ENCODE results near the gene SETD9.

Gene SETD9

DNA sequence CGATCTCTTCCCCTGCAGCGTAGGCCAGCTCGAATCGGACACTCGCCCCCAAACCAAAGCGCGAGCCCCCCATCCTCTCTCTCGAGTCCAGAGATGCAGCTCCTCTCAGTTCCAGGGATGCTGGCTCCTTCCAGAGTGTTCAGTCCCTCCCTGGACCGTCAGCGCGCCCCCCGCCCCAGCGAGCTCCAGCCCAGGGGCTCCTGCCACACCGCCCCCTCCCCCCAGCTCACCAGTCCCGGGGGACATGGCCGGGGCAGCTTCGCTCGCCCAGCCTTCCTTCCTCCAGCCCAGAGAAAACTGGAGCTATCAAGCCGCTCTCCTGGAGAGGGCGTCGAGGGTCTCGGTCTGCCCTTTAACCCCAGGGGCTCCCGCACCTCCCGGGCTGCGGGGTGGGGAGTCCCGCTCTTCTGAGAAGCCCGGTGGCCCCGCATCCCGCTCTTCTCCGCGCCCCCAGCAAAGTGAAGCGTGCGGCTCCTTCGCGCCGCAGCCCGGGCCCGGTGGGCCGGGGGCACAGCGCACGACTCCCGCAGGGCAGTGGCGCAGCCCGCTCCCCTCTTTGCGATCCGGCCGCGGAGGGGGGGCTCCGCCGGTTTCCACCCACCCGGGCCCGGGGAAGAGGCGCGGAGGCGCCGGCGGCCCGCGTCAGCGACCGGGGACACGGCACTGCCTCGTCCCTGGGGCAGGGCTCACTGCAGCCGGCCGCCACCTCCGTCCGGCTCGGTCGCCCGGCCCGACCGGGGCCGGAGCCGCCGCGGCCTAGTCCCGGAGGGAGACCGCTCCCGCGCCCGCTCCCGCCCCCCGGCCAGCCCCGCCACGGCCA lies 41.9 kb downstream of the SETD9 start:
- Histone ChIP-seq H3K4me3 (ENCODE audit: low read length) (peak overlapping the region; percentile 53), H3K4me1 (ENCODE audit: insufficient read depth, low read length) (peaks cover 8% of the 10 kb centered on the region), H3K27me3 (ENCODE audit: insufficient read depth, low read length) (no peaks in the 10 kb centered on the region), H3K36me3 (ENCODE audit: insufficient read depth, low read length) (peaks cover 21% of the 10 kb centered on the region), H3K9me3 (ENCODE audit: low read length) (no peaks in the 10 kb centered on the region), H2AFZ (ENCODE audit: low read depth, low read length) (peak overlapping the region; percentile 57)

GRCh38 chr5:56951946-56952691 lies 42.7 kb downstream of the SETD9 start, which contains the start of gene MIER3:
Gene MIER3, minus strand, starts transcription at chr5:56952123. Its CDS starts 21 bp downstream, at chr5:56952102.
- peak within 1 kb of the TSS; percentile 70 for H2AFZ ChIP-seq (ENCODE audit: low read depth, low read length)
- no peaks in the 10 kb centered on the region for H3K9me3 ChIP-seq (ENCODE audit: low read length)
- no peaks in the 10 kb centered on the region for H3K27me3 ChIP-seq (ENCODE audit: insufficient read depth, low read length)
- peaks cover 13% of the 10 kb centered on the region for H3K36me3 ChIP-seq (ENCODE audit: insufficient read depth, low read length)
- peaks cover 8% of the 10 kb centered on the region for H3K4me1 ChIP-seq (ENCODE audit: insufficient read depth, low read length)
- H3K4me3 ChIP-seq (ENCODE audit: low read length): peak within 1 kb of the TSS; percentile 53

DNA sequence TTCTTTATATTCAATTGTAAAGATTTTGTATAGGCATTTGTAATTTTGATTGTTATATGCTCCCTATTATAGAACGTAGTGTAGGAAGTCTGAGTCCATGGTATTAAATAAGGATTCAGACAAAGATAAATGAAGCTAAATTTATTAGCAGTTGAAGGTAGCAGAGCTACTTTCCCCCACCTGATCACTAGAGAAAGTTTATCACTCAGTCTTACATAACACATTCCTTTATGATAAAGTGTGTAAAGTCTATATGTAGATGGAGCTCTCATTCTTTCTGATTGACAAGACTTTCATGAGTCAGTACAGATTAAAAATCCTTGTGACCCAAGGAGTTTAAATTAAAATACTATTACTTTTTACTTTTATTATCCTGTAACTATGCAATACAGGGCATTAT lies 44.9 kb downstream of the SETD9 start:
- Histone ChIP-seq H3K36me3 (ENCODE audit: insufficient read depth, low read length) (no peaks in the 10 kb centered on the region), H3K4me1 (ENCODE audit: insufficient read depth, low read length) (peaks cover 8% of the 10 kb centered on the region), H3K27me3 (ENCODE audit: insufficient read depth, low read length) (no peaks in the 10 kb centered on the region), H3K9me3 (ENCODE audit: low read length) (no peaks in the 10 kb centered on the region), H3K4me3 (ENCODE audit: low read length) (no peak overlapping the region), H2AFZ (ENCODE audit: low read depth, low read length) (no peak overlapping the region)

DNA sequence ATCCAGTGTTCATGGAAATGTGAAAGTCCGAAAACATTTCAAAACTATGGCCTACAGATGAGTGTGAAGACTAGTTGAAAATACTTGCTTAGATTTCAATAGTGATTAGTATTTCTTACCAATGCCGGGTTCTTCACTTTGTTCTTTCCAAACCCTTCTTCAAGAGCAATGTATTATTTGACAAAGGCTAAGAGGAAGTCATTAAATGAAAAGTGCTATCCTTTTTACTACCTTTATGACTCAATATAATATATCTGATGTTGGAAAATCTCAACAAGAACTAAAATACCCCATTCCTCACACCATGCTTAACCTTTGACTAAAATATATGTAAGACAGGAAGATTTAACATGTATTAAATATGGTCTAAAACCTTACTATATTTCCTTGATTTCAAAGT lies 49.2 kb downstream of the SETD9 start:
- Histone ChIP-seq H2AFZ (ENCODE audit: low read depth, low read length) (no peak overlapping the region), H3K27me3 (ENCODE audit: insufficient read depth, low read length) (peaks cover 4% of the 10 kb centered on the region), H3K4me1 (ENCODE audit: insufficient read depth, low read length) (no peaks in the 10 kb centered on the region), H3K36me3 (ENCODE audit: insufficient read depth, low read length) (no peaks in the 10 kb centered on the region), H3K9me3 (ENCODE audit: low read length) (no peaks in the 10 kb centered on the region), H3K4me3 (ENCODE audit: low read length) (no peak overlapping the region)

DNA sequence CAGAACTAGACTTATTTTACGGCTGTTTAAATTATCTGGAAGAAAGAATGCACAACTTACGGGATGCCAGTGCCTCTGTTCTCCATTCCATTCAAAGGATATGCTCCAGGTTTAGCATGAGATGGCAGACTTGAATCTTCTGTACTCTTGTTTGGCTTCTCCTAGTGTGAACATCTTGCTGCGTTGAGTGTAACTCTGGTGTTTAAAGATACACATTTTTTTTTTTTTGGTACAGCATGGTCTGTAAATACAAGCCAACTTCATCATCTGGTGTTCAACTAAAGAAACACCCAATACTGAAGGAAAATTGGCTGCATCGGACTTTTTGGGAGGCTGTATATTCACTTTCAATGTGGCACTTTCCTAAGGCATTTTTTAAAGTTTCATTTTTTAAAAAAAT lies 49.9 kb downstream of the SETD9 start:
- Histone ChIP-seq H3K36me3 (ENCODE audit: insufficient read depth, low read length) (no peaks in the 10 kb centered on the region), H2AFZ (ENCODE audit: low read depth, low read length) (no peak overlapping the region), H3K9me3 (ENCODE audit: low read length) (no peaks in the 10 kb centered on the region), H3K27me3 (ENCODE audit: insufficient read depth, low read length) (peaks cover 4% of the 10 kb centered on the region), H3K4me1 (ENCODE audit: insufficient read depth, low read length) (no peaks in the 10 kb centered on the region), H3K4me3 (ENCODE audit: low read length) (no peak overlapping the region)

- Histone ChIP-seq H3K27me3 (ENCODE audit: insufficient read depth, low read length) (peaks cover 4% of the 10 kb centered on the region), H3K36me3 (ENCODE audit: insufficient read depth, low read length) (no peaks in the 10 kb centered on the region), H3K4me1 (ENCODE audit: insufficient read depth, low read length) (no peaks in the 10 kb centered on the region), H3K4me3 (ENCODE audit: low read length) (no peak overlapping the region), H2AFZ (ENCODE audit: low read depth, low read length) (no peak overlapping the region), H3K9me3 (ENCODE audit: low read length) (no peaks in the 10 kb centered on the region)
Measured at GRCh38 chr5:56961746-56962145, 52.4 kb downstream of the SETD9 start.

GRCh38 chr5:56962286-56962685 lies 52.9 kb downstream of the SETD9 start:
- Histone ChIP-seq H3K27me3 (ENCODE audit: insufficient read depth, low read length) (peaks cover 4% of the 10 kb centered on the region), H3K4me1 (ENCODE audit: insufficient read depth, low read length) (no peaks in the 10 kb centered on the region), H2AFZ (ENCODE audit: low read depth, low read length) (no peak overlapping the region), H3K4me3 (ENCODE audit: low read length) (no peak overlapping the region), H3K9me3 (ENCODE audit: low read length) (no peaks in the 10 kb centered on the region), H3K36me3 (ENCODE audit: insufficient read depth, low read length) (no peaks in the 10 kb centered on the region)

- no peak overlapping the region for H3K4me3 ChIP-seq (ENCODE audit: low read length)
- H3K9me3 ChIP-seq (ENCODE audit: low read length): no peaks in the 10 kb centered on the region
- no peaks in the 10 kb centered on the region for H3K4me1 ChIP-seq (ENCODE audit: insufficient read depth, low read length)
- H2AFZ ChIP-seq (ENCODE audit: low read depth, low read length): no peak overlapping the region
- H3K27me3 ChIP-seq (ENCODE audit: insufficient read depth, low read length): peaks cover 4% of the 10 kb centered on the region
- H3K36me3 ChIP-seq (ENCODE audit: insufficient read depth, low read length): no peaks in the 10 kb centered on the region
Measured at GRCh38 chr5:56963246-56963645, 53.9 kb downstream of the SETD9 start.

DNA sequence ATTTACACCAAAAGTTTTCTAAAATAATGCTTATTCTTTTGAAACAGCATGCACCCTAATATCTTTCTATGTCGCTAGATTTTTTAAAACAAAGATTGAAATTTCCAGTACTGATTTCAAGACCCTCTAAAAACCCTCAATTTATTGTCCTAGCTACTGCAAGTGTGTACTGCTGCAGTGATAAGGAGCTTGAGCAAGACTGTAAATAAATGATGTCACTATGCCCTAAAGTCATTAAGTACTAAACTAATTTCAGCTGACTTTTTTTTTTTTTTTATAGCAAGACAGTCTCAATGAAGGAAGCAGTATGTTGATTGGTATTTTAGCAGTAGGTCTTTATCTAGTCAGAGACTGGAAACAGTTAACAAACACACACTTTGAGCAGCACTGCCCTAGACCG lies 54.8 kb downstream of the SETD9 start:
- Histone ChIP-seq H3K36me3 (ENCODE audit: insufficient read depth, low read length) (no peaks in the 10 kb centered on the region), H3K4me3 (ENCODE audit: low read length) (no peak overlapping the region), H2AFZ (ENCODE audit: low read depth, low read length) (no peak overlapping the region), H3K27me3 (ENCODE audit: insufficient read depth, low read length) (peaks cover 4% of the 10 kb centered on the region), H3K9me3 (ENCODE audit: low read length) (no peaks in the 10 kb centered on the region), H3K4me1 (ENCODE audit: insufficient read depth, low read length) (no peaks in the 10 kb centered on the region)

Measured in neuron (in vitro differentiated cells).